Measurements from ENCODE around the gene CACNB2. TPM values are rescaled to one million over a fixed set of nuclear protein-coding genes. Genes with fewer than 3 reads are reported as not detected.

Gene CACNB2
- total RNA-seq, 1 donor from 2014 or later, result 7.6 TPM

- Mint-ChIP-seq H3K4me3 (no peak overlapping the region), H3K27me3 (no peaks in the 10 kb centered on the region), H3K4me1 (ENCODE audit: unreplicated experiment) (no peaks in the 10 kb centered on the region), H3K9me3 (peaks cover 5% of the 10 kb centered on the region), H3K27ac (no peak overlapping the region), H3K36me3 (peaks cover 8% of the 10 kb centered on the region)
- no peak for DNase-seq (ENCODE audit: extremely low spot score, unreplicated experiment)
- no peak for TF ChIP-seq CTCF (conservative IDR thresholded peaks at IDR 0.05)
Observed at GRCh38 chr10:18571076-18571475, 430.9 kb downstream of the CACNB2 start.

- H3K27me3 Mint-ChIP-seq, result no peaks in the 10 kb centered on the region
- no peak for TF ChIP-seq CTCF (conservative IDR thresholded peaks at IDR 0.05)
- no peak for DNase-seq (ENCODE audit: extremely low spot score, unreplicated experiment)
- H3K36me3 Mint-ChIP-seq, result peaks cover 12% of the 10 kb centered on the region
- no peak overlapping the region for H3K4me3 Mint-ChIP-seq
- H3K4me1 Mint-ChIP-seq (ENCODE audit: unreplicated experiment), result no peaks in the 10 kb centered on the region
- no peak overlapping the region for H3K27ac Mint-ChIP-seq
- H3K9me3 Mint-ChIP-seq, result peaks cover 9% of the 10 kb centered on the region
Observed at GRCh38 chr10:18571780-18572179, 431.6 kb downstream of the CACNB2 start.

GRCh38 chr10:18572959-18573561 is 432.8 kb downstream of the CACNB2 start:
- Mint-ChIP-seq H3K9me3 (peaks cover 15% of the 10 kb centered on the region), H3K4me3 (no peak overlapping the region), H3K36me3 (peaks cover 23% of the 10 kb centered on the region), H3K27ac (no peak overlapping the region), H3K27me3 (no peaks in the 10 kb centered on the region), H3K4me1 (ENCODE audit: unreplicated experiment) (no peaks in the 10 kb centered on the region)
- no peak for DNase-seq (ENCODE audit: extremely low spot score, unreplicated experiment)
- no peak for TF ChIP-seq CTCF (conservative IDR thresholded peaks at IDR 0.05)

- Mint-ChIP-seq H3K27ac (no peak overlapping the region), H3K27me3 (no peaks in the 10 kb centered on the region), H3K36me3 (peaks cover 47% of the 10 kb centered on the region), H3K4me1 (ENCODE audit: unreplicated experiment) (no peaks in the 10 kb centered on the region), H3K4me3 (no peak overlapping the region), H3K9me3 (peaks cover 15% of the 10 kb centered on the region)
- no peak for DNase-seq (ENCODE audit: extremely low spot score, unreplicated experiment)
- TF ChIP-seq CTCF (conservative IDR thresholded peaks at IDR 0.05), result no peak
Observed at GRCh38 chr10:18576586-18576985, 436.4 kb downstream of the CACNB2 start.

- H3K27me3 Mint-ChIP-seq, result no peaks in the 10 kb centered on the region
- no peak overlapping the region for H3K4me3 Mint-ChIP-seq
- H3K9me3 Mint-ChIP-seq, result peaks cover 15% of the 10 kb centered on the region
- H3K36me3 Mint-ChIP-seq, result peaks cover 53% of the 10 kb centered on the region
- no peak for DNase-seq (ENCODE audit: extremely low spot score, unreplicated experiment)
- no peak overlapping the region for H3K27ac Mint-ChIP-seq
- H3K4me1 Mint-ChIP-seq (ENCODE audit: unreplicated experiment), result no peaks in the 10 kb centered on the region
- TF ChIP-seq CTCF (conservative IDR thresholded peaks at IDR 0.05), result no peak
Observed at GRCh38 chr10:18577823-18578685, 437.8 kb downstream of the CACNB2 start.
